Right atrium auricular region (tissue), 2 donors: Measurements from ENCODE around the gene OVOL2. TPM values are rescaled to one million over a fixed set of nuclear protein-coding genes. Genes with fewer than 3 reads are reported as not detected.

Experiments used
- DNase-seq: peaks from one replicate; pipeline ENCODE4 v3.0.0-alpha.2; 2019; ENCODE audit warnings: low spot score
- H3K27ac ChIP-seq, 2 donors: fragments of 200-600 bp; sonication (generic); 1 replicate in 1 of 2; 2 replicates in 1 of 2; pipeline ENCODE4 v1.5.1; 2016 to 2019
- H3K27me3 ChIP-seq, 2 donors: fragments of 200-600 bp; sonication (generic); one replicate each; pipeline versions ENCODE4 v1.5.1 to v1.6.0; 2017 to 2019
- H3K36me3 ChIP-seq: fragments of 200-600 bp; sonication (generic); one replicate; pipeline ENCODE4 v1.5.1; 2016
- H3K4me1 ChIP-seq, 2 donors: fragments of 200-600 bp; sonication (generic); one replicate each; pipeline versions ENCODE4 v1.5.1 to v1.6.0; 2017 to 2019
- H3K4me3 ChIP-seq, 2 donors: fragments of 200-600 bp; sonication (generic); 1 replicate in 1 of 2; 2 replicates in 1 of 2; pipeline ENCODE4 v1.5.1; 2017 to 2019; ENCODE audit warnings: mild to moderate bottlenecking in 1 of 2, moderate library complexity in 1 of 2
- H3K9me3 ChIP-seq, 2 donors: fragments of 200-600 bp; sonication (generic); one replicate each; pipeline ENCODE4 v1.5.1; 2019
- total RNA-seq, 2 donors: library from RNA; depleted of rRNA; stranded (reverse); fragments of >200 nt; gene quantifications; one replicate each; pipeline ENCODE4 v1.1.0, GENCODE V29; 2016
- TF ChIP-seq, protein P1 (sequence below), 2 donors: fragments of 200-600 bp; sonication (generic); IDR thresholded peaks; one replicate each; pipeline ENCODE4 v1.5.1; 2019; ENCODE audit warnings: antibody characterized with exemption in 2 of 2

The OVOL2 gene
- total RNA-seq, 2 donors from 2014 or later: not detected

- Histone ChIP-seq H3K4me3 (no peak overlapping the region), H3K9me3 (no peaks in the 10 kb centered on the region), H3K27ac (no peak overlapping the region), H3K4me1 (no peaks in the 10 kb centered on the region), H3K27me3 (no peaks in the 10 kb centered on the region), H3K36me3 (no peaks in the 10 kb centered on the region)
- DNase-seq: no peak
- TF ChIP-seq, protein P1, sequence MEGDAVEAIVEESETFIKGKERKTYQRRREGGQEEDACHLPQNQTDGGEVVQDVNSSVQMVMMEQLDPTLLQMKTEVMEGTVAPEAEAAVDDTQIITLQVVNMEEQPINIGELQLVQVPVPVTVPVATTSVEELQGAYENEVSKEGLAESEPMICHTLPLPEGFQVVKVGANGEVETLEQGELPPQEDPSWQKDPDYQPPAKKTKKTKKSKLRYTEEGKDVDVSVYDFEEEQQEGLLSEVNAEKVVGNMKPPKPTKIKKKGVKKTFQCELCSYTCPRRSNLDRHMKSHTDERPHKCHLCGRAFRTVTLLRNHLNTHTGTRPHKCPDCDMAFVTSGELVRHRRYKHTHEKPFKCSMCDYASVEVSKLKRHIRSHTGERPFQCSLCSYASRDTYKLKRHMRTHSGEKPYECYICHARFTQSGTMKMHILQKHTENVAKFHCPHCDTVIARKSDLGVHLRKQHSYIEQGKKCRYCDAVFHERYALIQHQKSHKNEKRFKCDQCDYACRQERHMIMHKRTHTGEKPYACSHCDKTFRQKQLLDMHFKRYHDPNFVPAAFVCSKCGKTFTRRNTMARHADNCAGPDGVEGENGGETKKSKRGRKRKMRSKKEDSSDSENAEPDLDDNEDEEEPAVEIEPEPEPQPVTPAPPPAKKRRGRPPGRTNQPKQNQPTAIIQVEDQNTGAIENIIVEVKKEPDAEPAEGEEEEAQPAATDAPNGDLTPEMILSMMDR (IDR thresholded peaks at IDR 0.05): no peak
Observed at GRCh38 chr20:18016772-18017171, 40.9 kb downstream of the OVOL2 start.

DNA sequence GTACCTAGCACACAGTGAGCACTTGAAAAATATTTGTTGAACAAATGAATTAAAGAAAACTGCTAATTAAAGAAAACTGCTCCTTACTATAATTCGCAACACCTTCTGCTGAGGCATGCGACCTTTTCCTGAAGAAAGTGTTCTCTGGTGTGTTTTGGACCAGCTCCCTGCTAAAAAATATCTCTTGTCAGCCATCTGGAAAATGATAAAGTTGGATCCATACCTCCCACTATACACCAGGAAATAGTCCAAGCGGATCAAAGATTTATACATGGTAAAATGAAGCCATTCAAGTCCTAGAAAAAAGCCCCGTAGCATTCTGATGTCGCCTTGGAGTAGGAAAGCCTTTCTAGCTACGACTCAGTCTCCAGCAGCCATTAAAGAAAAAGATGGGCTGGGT, 43.3 kb downstream of the OVOL2 start:
- Histone ChIP-seq H3K4me3 (no peak overlapping the region), H3K4me1 (no peaks in the 10 kb centered on the region), H3K36me3 (no peaks in the 10 kb centered on the region), H3K9me3 (no peaks in the 10 kb centered on the region), H3K27me3 (no peaks in the 10 kb centered on the region), H3K27ac (no peak overlapping the region)
- no peak for DNase-seq
- TF ChIP-seq, protein P1 (IDR thresholded peaks at IDR 0.05): no peak

DNA sequence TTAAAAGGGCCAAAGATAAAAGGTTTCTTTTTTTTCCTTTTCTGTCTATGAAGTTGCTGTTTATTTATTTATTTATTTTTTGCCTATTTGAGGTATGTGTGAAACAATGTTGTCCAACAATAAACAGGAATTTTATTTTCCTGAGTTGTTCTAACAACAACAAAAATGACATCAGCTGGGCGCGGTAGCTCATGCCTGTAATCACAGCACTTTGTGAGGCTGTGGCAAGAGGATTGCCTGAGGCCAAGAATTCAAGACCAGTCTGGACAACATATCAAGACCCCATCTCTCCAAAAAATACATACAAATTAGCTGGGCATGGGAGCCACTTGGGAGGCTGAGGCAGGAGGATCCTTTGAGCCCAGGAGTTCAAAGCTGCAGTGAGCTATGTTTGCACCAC, 44.8 kb downstream of the OVOL2 start:
- Histone ChIP-seq H3K4me1 (peaks cover 0 to 1% of the 10 kb centered on the region in 2 donors), H3K9me3 (no peaks in the 10 kb centered on the region), H3K27ac (no peak overlapping the region), H3K4me3 (no peak overlapping the region), H3K27me3 (no peaks in the 10 kb centered on the region), H3K36me3 (no peaks in the 10 kb centered on the region)
- TF ChIP-seq, protein P1 (IDR thresholded peaks at IDR 0.05): no peak
- no peak for DNase-seq

DNA sequence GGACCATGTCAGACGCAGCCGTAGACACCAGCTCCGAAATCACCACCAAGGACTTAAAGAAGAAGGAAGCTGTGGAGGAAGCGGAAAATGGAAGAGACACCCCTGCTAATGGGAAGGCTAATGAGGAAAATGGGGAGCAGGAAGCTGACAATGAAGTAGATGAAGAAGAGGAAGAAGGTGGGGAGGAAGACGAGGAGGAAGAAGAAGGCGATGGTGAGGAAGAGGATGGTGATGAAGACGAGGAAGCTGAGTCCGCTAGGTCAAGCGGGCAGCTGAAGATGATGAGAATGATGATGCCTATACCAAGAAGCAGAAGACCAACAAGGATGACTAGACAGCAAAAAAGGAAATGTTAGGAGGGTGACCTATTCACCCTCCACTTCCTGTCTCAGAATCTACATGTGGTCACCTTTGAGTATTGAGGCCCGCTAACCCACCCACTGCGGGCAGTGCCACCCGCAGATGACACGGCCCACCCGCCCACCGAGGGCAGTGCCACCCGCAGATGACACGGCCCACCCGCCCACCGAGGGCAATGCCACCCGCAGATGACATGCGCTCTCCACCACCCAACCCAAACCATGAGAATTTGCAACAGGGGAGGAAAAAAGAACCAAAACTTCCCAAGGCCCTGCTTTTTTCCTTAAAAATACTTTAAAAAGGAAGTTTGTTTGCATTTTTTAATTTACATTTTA, 45.6 kb downstream of the OVOL2 start:
- no peak for DNase-seq
- TF ChIP-seq, protein P1 (IDR thresholded peaks at IDR 0.05): no peak

GRCh38 chr20:18011482-18011881, 46.2 kb downstream of the OVOL2 start:
- peaks cover 0 to 8% of the 10 kb centered on the region in 2 donors for H3K4me1 ChIP-seq
- no peak for DNase-seq
- H3K27ac ChIP-seq: no peak overlapping the region
- H3K9me3 ChIP-seq: no peaks in the 10 kb centered on the region
- H3K27me3 ChIP-seq: no peaks in the 10 kb centered on the region
- H3K36me3 ChIP-seq: no peaks in the 10 kb centered on the region
- no peak overlapping the region for H3K4me3 ChIP-seq
- TF ChIP-seq, protein P1 (IDR thresholded peaks at IDR 0.05): no peak

More for the DNA sequence above, 45.6 kb downstream of the OVOL2 start:
- Histone ChIP-seq H3K27ac (no peak overlapping the region), H3K4me1 (peaks cover 0 to 8% of the 10 kb centered on the region in 2 donors), H3K36me3 (no peaks in the 10 kb centered on the region), H3K9me3 (no peaks in the 10 kb centered on the region), H3K4me3 (no peak overlapping the region), H3K27me3 (no peaks in the 10 kb centered on the region)

DNA sequence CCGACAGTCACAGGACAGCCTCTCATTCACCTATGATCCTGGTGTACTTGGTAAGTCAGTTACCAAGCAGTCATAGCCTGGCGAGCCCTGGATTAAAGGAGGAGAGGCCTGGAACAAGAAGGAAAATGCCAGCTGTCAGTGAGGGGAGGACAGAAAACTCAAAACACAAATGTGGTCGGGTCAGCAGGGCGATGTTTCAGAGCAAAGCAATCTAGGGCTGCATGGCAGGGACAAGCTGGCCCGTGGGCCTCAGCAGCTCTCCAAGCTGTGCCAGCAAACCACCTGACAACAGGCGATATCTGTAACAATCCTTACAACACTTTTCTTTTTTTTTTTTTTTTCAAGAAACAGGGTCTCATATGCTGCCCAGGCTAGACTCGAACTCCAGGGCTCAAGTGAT, 48.6 kb downstream of the OVOL2 start:
- H3K36me3 ChIP-seq: no peaks in the 10 kb centered on the region
- no peak overlapping the region for H3K4me3 ChIP-seq
- TF ChIP-seq, protein P1 (IDR thresholded peaks at IDR 0.05): no peak
- no peak for DNase-seq
- no peak overlapping the region for H3K27ac ChIP-seq
- no peaks in the 10 kb centered on the region for H3K9me3 ChIP-seq
- no peaks in the 10 kb centered on the region for H3K27me3 ChIP-seq
- peaks cover 0 to 8% of the 10 kb centered on the region in 2 donors for H3K4me1 ChIP-seq
